ENCODE measurements around the gene ERVMER34-1. TPM values are rescaled to one million over a fixed set of nuclear protein-coding genes. Genes with fewer than 3 reads are reported as not detected.
A peak's percentile ranks its signal among the peaks of the same experiment; 100 is the strongest.

The ERVMER34-1 gene
- total RNA-seq, 4 donors from 2014 or later = 0.11 to 0.19 (median 0.17) TPM; not detected in 1

DNA sequence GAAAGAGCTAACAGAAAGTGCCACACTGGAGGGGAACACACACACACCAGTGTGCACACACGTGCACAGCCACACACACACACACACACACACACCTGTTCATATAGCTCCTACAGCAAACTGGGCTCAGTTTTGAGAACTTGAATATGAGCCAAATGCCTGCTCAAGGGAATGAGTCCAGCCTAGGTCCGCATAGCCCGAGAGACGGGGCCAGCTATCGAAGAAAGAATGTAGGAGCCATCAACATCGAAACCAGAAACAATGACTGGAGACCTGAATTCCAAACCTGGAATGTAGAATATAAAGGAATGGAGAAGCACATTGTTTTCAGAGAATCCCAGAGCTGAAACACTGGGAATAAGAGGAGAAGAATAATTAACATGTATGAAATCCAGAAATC, 37.6 kb upstream of the ERVMER34-1 start:
- no peak for DNase-seq (ENCODE audit: extremely low spot score)
- H3K27me3 ChIP-seq = no peaks in the 10 kb centered on the region
- intact Hi-C loops (cut with DNase I) = no loop called here
- H3K9me3 ChIP-seq = no peaks in the 10 kb centered on the region
- TF ChIP-seq EP300 (IDR thresholded peaks at IDR 0.05) (no peak), POLR2A (IDR thresholded peaks at IDR 0.05; ENCODE audit: low read depth) (no peak), POLR2AphosphoS5 (IDR thresholded peaks at IDR 0.05) (no peak), CTCF (IDR thresholded peaks at IDR 0.05) (no peak)
- H3K27ac ChIP-seq (replicated peaks in 1 of 4) = no peak overlapping the region
- no peak overlapping the region for H3K4me3 ChIP-seq
- H3K36me3 ChIP-seq = no peaks in the 10 kb centered on the region
- WGBS = 71% methylated on average over 6 of the region's 6 CpGs
- H3K4me1 ChIP-seq = no peaks in the 10 kb centered on the region

GRCh38 chr4:52783069-52783468, 31.8 kb upstream of the ERVMER34-1 start:
- Histone ChIP-seq H3K27me3 (no peaks in the 10 kb centered on the region), H3K4me1 (no peaks in the 10 kb centered on the region), H3K36me3 (no peaks in the 10 kb centered on the region), H3K9me3 (no peaks in the 10 kb centered on the region), H3K4me3 (no peak overlapping the region), H3K27ac (replicated peaks in 1 of 4) (no peak overlapping the region)
- WGBS = 95% methylated on average over 4 of the region's 4 CpGs
- intact Hi-C loops (cut with DNase I) = no loop called here
- TF ChIP-seq POLR2A (IDR thresholded peaks at IDR 0.05; ENCODE audit: low read depth) = no peak
- TF ChIP-seq CTCF (IDR thresholded peaks at IDR 0.05) = no peak
- TF ChIP-seq EP300 (IDR thresholded peaks at IDR 0.05) = no peak
- TF ChIP-seq POLR2AphosphoS5 (IDR thresholded peaks at IDR 0.05) = no peak
- DNase-seq (ENCODE audit: extremely low spot score) = peak; percentile 84

DNA sequence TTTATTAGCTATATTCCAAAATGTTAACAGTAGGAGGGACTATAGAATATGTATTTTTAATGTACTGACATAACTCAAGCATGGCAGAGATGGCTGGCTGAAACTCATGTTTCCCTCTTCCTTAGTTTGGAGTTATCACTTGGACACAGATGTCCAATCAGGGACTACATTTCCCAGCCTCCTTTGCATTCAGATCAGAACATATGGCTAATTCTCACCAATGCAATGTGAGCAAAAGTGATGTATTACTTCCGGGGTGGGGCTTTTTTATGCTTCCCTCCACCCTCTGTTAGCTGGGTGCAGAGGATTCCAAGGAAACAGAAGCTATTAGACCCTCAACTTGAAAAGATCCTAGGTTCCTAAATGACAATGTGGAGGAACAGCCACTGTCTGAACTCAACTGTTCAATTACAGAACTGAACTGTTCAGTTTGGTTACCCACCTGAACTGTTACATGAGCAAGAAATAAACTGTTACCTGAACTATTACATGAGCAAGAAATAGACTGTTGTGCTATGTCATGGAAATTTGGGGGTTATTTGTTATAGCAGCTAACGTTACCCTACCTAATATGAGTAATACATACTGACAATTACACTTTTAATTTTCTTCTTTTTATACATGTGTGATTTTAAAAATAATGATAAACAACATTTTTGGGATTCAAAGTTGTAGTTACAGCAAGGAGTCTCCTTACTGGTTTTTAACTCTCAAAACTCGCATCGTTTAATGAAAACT, 29.6 kb upstream of the ERVMER34-1 start:
- no peak overlapping the region for H3K4me3 ChIP-seq
- no peaks in the 10 kb centered on the region for H3K36me3 ChIP-seq
- H3K27ac ChIP-seq (replicated peaks in 1 of 4) = no peak overlapping the region
- H3K4me1 ChIP-seq = no peaks in the 10 kb centered on the region
- no peak for TF ChIP-seq POLR2AphosphoS5 (IDR thresholded peaks at IDR 0.05)
- TF ChIP-seq CTCF (IDR thresholded peaks at IDR 0.05) = no peak
- TF ChIP-seq EP300 (IDR thresholded peaks at IDR 0.05) = no peak
- no peak for TF ChIP-seq POLR2A (IDR thresholded peaks at IDR 0.05; ENCODE audit: low read depth)
- H3K27me3 ChIP-seq = no peaks in the 10 kb centered on the region
- no peaks in the 10 kb centered on the region for H3K9me3 ChIP-seq
- 88% methylated on average over 4 of the region's 4 CpGs for WGBS
- intact Hi-C loops (cut with DNase I) = no loop called here
- peak; percentile 19 for DNase-seq (ENCODE audit: extremely low spot score)

- intact Hi-C loops (cut with DNase I) = no loop called here
- Histone ChIP-seq H3K27ac (replicated peaks in 1 of 4) (no peak overlapping the region), H3K4me3 (no peak overlapping the region), H3K9me3 (no peaks in the 10 kb centered on the region), H3K27me3 (no peaks in the 10 kb centered on the region), H3K36me3 (no peaks in the 10 kb centered on the region), H3K4me1 (no peaks in the 10 kb centered on the region)
- DNase-seq (ENCODE audit: extremely low spot score) = peak; percentile 24
- no peak for TF ChIP-seq POLR2AphosphoS5 (IDR thresholded peaks at IDR 0.05)
- TF ChIP-seq POLR2A (IDR thresholded peaks at IDR 0.05; ENCODE audit: low read depth) = no peak
- no peak for TF ChIP-seq CTCF (IDR thresholded peaks at IDR 0.05)
- no peak for TF ChIP-seq EP300 (IDR thresholded peaks at IDR 0.05)
- WGBS = 37% methylated on average over 2 of the region's 2 CpGs
These were observed 29.0 kb upstream of the ERVMER34-1 start for GRCh38 chr4:52780206-52780605.

GRCh38 chr4:52760256-52760655, 9.0 kb upstream of the ERVMER34-1 start:
- H3K27ac ChIP-seq (replicated peaks in 1 of 4) = no peak overlapping the region
- no peaks in the 10 kb centered on the region for H3K27me3 ChIP-seq
- H3K9me3 ChIP-seq = no peaks in the 10 kb centered on the region
- WGBS = 86% methylated on average over 8 of the region's 8 CpGs
- no peaks in the 10 kb centered on the region for H3K36me3 ChIP-seq
- H3K4me1 ChIP-seq = no peaks in the 10 kb centered on the region
- no peak for DNase-seq (ENCODE audit: extremely low spot score)
- intact Hi-C loops (cut with DNase I) = no loop called here
- no peak overlapping the region for H3K4me3 ChIP-seq
- TF ChIP-seq POLR2AphosphoS5 (IDR thresholded peaks at IDR 0.05) (no peak), POLR2A (IDR thresholded peaks at IDR 0.05; ENCODE audit: low read depth) (no peak), CTCF (IDR thresholded peaks at IDR 0.05) (no peak), EP300 (IDR thresholded peaks at IDR 0.05) (no peak)
